HepG2 (cell line): ENCODE measurements around the gene PRSS8. TPM values are rescaled to one million over a fixed set of nuclear protein-coding genes. Genes with fewer than 3 reads are reported as not detected.

Experiments used
- ATM ChIP-seq: fragments of 450-650 bp; IDR thresholded peaks from 2 replicates; pipeline ENCODE4 v1.7.1; 2017; ENCODE audit warnings: mild to moderate bottlenecking, borderline replicate concordance
- ERF ChIP-seq: IDR thresholded peaks from 2 replicates; pipeline ENCODE4 v1.6.1; 2018; ENCODE audit warnings: missing biosample characterization, missing genetic modification reagents
- FOSL1 ChIP-seq: sonication (generic); formaldehyde crosslinking; IDR thresholded peaks from 2 replicates; pipeline ENCODE4 v1.9.0; 2021; ENCODE audit warnings: missing genetic modification reagents, borderline replicate concordance
- HDAC6 ChIP-seq: fragments of 200-600 bp; sonication (generic); IDR thresholded peaks from 2 replicates; pipeline ENCODE4 v1.7.0; 2017; ENCODE audit warnings: mild to moderate bottlenecking, antibody characterized with exemption, low read length, low read depth
- HNF4G ChIP-seq, 2 experiments: sonication (generic) in 1 of 2; formaldehyde crosslinking in 1 of 2; IDR thresholded peaks; 2 replicates each; pipeline versions ENCODE4 v1.4.0 to v1.6.1; 2011 to 2020; ENCODE audit warnings: borderline replicate concordance in 2 of 2, low read depth in 2 of 2, mild to moderate bottlenecking in 2 of 2, low read length in 1 of 2, missing genetic modification reagents in 1 of 2, moderate library complexity in 1 of 2
- IRF2 ChIP-seq: IDR thresholded peaks from 2 replicates; pipeline ENCODE4 v1.6.1; 2018; ENCODE audit warnings: missing genetic modification reagents, missing compliant biosample characterization
- KAT8 ChIP-seq: IDR thresholded peaks from 2 replicates; pipeline ENCODE4 v1.6.1; 2016; ENCODE audit warnings: missing genetic modification reagents, missing compliant biosample characterization
- MAFF ChIP-seq: IDR thresholded peaks from 2 replicates; pipeline ENCODE4 v1.6.1; 2011; ENCODE audit warnings: low read depth, low read length, improper control_type of control experiment
- PPARG ChIP-seq: conservative IDR thresholded peaks from 2 replicates; pipeline ENCODE4 v1.6.1; 2016; ENCODE audit warnings: missing biosample characterization, missing genetic modification reagents
- SALL2 ChIP-seq: sonication (generic); formaldehyde crosslinking; IDR thresholded peaks from 2 replicates; pipeline ENCODE4 v1.8.1; 2023; ENCODE audit warnings: mild to moderate bottlenecking, missing genetic modification reagents, inconsistent platforms
- SMAD3 ChIP-seq: sonication (generic); formaldehyde crosslinking; IDR thresholded peaks from 2 replicates; pipeline ENCODE4 v1.4.0; 2020; ENCODE audit warnings: missing genetic modification reagents
- ZC3H4 ChIP-seq: sonication (generic); formaldehyde crosslinking; IDR thresholded peaks from 2 replicates; pipeline ENCODE4 v1.4.0; 2020; ENCODE audit warnings: missing genetic modification reagents, borderline replicate concordance
- ZKSCAN8 ChIP-seq: IDR thresholded peaks from 2 replicates; pipeline ENCODE4 v1.6.1; 2016; ENCODE audit warnings: borderline replicate concordance, missing genetic modification reagents, missing compliant biosample characterization
- ZNF207 ChIP-seq: fragments of 450-650 bp; IDR thresholded peaks from 2 replicates; pipeline ENCODE4 v1.6.1; 2016; ENCODE audit warnings: antibody characterized with exemption, borderline replicate concordance
- ZNF674 ChIP-seq: sonication (generic); formaldehyde crosslinking; IDR thresholded peaks from 2 replicates; pipeline ENCODE4 v1.5.0; 2020; ENCODE audit warnings: low read depth, mild to moderate bottlenecking, missing genetic modification reagents
- ZNF781 ChIP-seq: sonication (generic); formaldehyde crosslinking; IDR thresholded peaks from 2 replicates; pipeline ENCODE4 v1.5.1; 2020; ENCODE audit warnings: borderline replicate concordance, mild to moderate bottlenecking, missing genetic modification reagents; ENCODE audit errors: not compliant biosample characterization
- polyA plus RNA-seq, 8 experiments: library from polyadenylated mRNA; depleted of rRNA in 3 of 8; stranded (reverse) in 7 of 8; unstranded in 1 of 8; fragments of >200 nt; fragmentation: Illumina TruSeq in 4 of 8; extraction: Trizol in 4 of 8; gene quantifications; 2 replicates each; pipeline versions ENCODE4 v1.2.1 to v1.2.3, GENCODE V29; 2011 to 2016; ENCODE audit warnings: low read depth in 4 of 8, missing spikeins in 1 of 8, mixed read lengths in 1 of 8; ENCODE audit not compliant: insufficient read depth in 1 of 8
- total RNA-seq, 5 experiments: library from RNA; depleted of rRNA; stranded (reverse); fragments of >200 nt; fragmentation: Illumina TruSeq; extraction: Trizol; gene quantifications; 2 replicates each; pipeline ENCODE4 v1.2.3, GENCODE V29; 2016; ENCODE audit warnings: low read depth in 1 of 5
- TF ChIP-seq, protein P1 (sequence below): sonication (generic); formaldehyde crosslinking; IDR thresholded peaks from 2 replicates; pipeline ENCODE4 v1.9.0; 2021; ENCODE audit warnings: missing genetic modification reagents, borderline replicate concordance
- TF ChIP-seq, protein P2 (sequence below), 2 experiments: IDR thresholded peaks; 2 replicates each; pipeline ENCODE4 v1.6.1; 2011 to 2012; ENCODE audit warnings: low read length in 2 of 2, borderline replicate concordance in 1 of 2, low read depth in 1 of 2, mild to moderate bottlenecking in 1 of 2, moderate library complexity in 1 of 2
- TF ChIP-seq, protein P3 (sequence below): sonication (generic); formaldehyde crosslinking; IDR thresholded peaks from 2 replicates; pipeline ENCODE4 v1.4.0; 2020; ENCODE audit warnings: missing genetic modification reagents, borderline replicate concordance
- TF ChIP-seq, protein P4 (sequence below): sonication (generic); formaldehyde crosslinking; conservative IDR thresholded peaks from 2 replicates; pipeline ENCODE4 v1.8.0; 2022; ENCODE audit warnings: low read depth, missing genetic modification reagents

Gene PRSS8
- total and polyA plus RNA-seq, 2 of the 13 experiments (the other 11 are each of a cell fraction or from before 2014, with no cell fraction given) = 2.6 to 7.2 TPM

DNA sequence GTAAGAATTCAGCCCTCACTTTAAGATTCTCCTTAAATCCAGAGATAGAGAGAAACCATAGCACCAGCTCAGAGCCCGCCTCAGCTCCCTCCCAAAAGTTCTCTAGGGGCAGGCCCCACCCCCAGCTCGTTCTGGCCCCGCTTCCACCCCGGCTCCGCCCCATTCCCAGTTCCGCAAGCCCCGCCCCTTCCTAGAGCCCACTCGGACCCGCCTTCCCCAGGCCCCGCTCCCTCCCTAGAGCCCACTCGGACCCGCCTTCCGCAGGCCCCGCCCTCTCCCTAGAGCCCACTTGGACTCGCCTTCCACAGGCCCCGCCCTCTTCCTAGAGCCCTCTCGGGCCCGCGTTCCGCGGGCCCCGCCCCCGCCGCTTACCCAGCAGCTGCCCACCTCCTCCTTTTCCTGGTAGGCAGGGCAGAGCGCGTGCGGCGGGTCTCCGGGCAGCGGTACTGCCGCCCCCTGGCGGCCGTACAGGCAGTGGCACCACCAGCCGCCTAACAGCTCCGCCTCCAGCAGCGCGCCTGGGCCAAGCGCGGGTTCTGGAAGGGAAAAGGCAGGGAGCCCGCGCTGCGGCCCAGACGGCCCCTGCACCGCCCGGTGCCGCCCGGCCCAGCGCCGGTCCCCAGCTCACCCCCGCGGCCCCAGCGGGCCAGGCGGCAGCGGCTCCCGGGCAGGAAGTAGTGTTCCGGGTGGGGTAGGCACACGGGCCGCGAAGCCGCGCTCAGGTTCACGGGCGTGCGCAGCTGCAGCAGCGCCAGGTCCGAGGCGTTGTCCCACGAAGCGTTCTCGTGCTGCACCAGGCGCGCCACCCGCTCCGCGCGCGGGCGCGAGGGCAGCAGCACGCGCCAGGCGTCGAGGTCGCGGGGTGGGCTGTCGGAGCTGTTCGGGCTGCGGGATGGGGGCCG is 6.8 kb upstream of the PRSS8 start (continued):
- TF ChIP-seq, protein P1, sequence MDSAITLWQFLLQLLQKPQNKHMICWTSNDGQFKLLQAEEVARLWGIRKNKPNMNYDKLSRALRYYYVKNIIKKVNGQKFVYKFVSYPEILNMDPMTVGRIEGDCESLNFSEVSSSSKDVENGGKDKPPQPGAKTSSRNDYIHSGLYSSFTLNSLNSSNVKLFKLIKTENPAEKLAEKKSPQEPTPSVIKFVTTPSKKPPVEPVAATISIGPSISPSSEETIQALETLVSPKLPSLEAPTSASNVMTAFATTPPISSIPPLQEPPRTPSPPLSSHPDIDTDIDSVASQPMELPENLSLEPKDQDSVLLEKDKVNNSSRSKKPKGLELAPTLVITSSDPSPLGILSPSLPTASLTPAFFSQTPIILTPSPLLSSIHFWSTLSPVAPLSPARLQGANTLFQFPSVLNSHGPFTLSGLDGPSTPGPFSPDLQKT (CRISPR knock-in tag) = no peak
- TF ChIP-seq ERF (CRISPR knock-in tag) (peak; percentile 97), HNF4G (IDR thresholded peaks at IDR 0.05; ENCODE audit: borderline replicate concordance, low read depth, low read length) (no peak), HNF4G (CRISPR knock-in tag; IDR thresholded peaks at IDR 0.05; ENCODE audit: borderline replicate concordance, low read depth) (no peak; the same call in none of the 2 replicates), SALL2 (peak; percentile 83), ZNF781 (peak; percentile 71), ZNF207 (no peak), FOSL1 (no peak), ATM (no peak), ZKSCAN8 (peak; percentile 67; the same call in 1 of the 2 replicates), ZC3H4 (CRISPR knock-in tag) (no peak), MAFF (no peak), IRF2 (CRISPR knock-in tag) (peak; percentile 92), ZNF674 (CRISPR knock-in tag) (peak; percentile 84; the same call in 1 of the 2 replicates), KAT8 (CRISPR knock-in tag) (peak; percentile 89), SMAD3 (0 out of 2 replicates have a peak, but pooled peaks have one; percentile 22), PPARG (CRISPR knock-in tag) (0 out of 2 replicates have a peak, but pooled peaks have one; percentile 36), HDAC6 (no peak)
- TF ChIP-seq, protein P2, sequence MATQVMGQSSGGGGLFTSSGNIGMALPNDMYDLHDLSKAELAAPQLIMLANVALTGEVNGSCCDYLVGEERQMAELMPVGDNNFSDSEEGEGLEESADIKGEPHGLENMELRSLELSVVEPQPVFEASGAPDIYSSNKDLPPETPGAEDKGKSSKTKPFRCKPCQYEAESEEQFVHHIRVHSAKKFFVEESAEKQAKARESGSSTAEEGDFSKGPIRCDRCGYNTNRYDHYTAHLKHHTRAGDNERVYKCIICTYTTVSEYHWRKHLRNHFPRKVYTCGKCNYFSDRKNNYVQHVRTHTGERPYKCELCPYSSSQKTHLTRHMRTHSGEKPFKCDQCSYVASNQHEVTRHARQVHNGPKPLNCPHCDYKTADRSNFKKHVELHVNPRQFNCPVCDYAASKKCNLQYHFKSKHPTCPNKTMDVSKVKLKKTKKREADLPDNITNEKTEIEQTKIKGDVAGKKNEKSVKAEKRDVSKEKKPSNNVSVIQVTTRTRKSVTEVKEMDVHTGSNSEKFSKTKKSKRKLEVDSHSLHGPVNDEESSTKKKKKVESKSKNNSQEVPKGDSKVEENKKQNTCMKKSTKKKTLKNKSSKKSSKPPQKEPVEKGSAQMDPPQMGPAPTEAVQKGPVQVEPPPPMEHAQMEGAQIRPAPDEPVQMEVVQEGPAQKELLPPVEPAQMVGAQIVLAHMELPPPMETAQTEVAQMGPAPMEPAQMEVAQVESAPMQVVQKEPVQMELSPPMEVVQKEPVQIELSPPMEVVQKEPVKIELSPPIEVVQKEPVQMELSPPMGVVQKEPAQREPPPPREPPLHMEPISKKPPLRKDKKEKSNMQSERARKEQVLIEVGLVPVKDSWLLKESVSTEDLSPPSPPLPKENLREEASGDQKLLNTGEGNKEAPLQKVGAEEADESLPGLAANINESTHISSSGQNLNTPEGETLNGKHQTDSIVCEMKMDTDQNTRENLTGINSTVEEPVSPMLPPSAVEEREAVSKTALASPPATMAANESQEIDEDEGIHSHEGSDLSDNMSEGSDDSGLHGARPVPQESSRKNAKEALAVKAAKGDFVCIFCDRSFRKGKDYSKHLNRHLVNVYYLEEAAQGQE (IDR thresholded peaks at IDR 0.05; ENCODE audit: borderline replicate concordance in 1 of 2, low read depth in 1 of 2, low read length in 2 of 2) = no peak
- TF ChIP-seq, protein P3, sequence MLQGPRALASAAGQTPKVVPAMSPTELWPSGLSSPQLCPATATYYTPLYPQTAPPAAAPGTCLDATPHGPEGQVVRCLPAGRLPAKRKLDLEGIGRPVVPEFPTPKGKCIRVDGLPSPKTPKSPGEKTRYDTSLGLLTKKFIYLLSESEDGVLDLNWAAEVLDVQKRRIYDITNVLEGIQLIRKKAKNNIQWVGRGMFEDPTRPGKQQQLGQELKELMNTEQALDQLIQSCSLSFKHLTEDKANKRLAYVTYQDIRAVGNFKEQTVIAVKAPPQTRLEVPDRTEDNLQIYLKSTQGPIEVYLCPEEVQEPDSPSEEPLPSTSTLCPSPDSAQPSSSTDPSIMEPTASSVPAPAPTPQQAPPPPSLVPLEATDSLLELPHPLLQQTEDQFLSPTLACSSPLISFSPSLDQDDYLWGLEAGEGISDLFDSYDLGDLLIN (CRISPR knock-in tag) = no peak
- TF ChIP-seq, protein P4, sequence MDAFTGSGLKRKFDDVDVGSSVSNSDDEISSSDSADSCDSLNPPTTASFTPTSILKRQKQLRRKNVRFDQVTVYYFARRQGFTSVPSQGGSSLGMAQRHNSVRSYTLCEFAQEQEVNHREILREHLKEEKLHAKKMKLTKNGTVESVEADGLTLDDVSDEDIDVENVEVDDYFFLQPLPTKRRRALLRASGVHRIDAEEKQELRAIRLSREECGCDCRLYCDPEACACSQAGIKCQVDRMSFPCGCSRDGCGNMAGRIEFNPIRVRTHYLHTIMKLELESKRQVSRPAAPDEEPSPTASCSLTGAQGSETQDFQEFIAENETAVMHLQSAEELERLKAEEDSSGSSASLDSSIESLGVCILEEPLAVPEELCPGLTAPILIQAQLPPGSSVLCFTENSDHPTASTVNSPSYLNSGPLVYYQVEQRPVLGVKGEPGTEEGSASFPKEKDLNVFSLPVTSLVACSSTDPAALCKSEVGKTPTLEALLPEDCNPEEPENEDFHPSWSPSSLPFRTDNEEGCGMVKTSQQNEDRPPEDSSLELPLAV = no peak
